Right lobe of liver (tissue), 6 donors: ENCODE measurements around the gene ACP1. TPM values are rescaled to one million over a fixed set of nuclear protein-coding genes. Genes with fewer than 3 reads are reported as not detected.

ENCODE experiments used
- ATAC-seq, 4 donors: fragments of 200-7000 bp; cut with Tn5 transposase; one replicate each; pipeline ENCODE4 v1.9.1; 2020; ENCODE audit warnings: mild to moderate bottlenecking in 4 of 4, moderate library complexity in 4 of 4
- DNase-seq, 3 donors: peaks; one replicate each; pipeline ENCODE4 v3.0.0-alpha.2; 2020
- H3K27ac ChIP-seq, 3 donors: fragments of 200-600 bp; one replicate each; pipeline ENCODE4 v1.8.0; 2022
- H3K27me3 ChIP-seq, 2 donors: fragments of 200-600 bp; one replicate each; pipeline ENCODE4 v1.8.0; 2022
- H3K36me3 ChIP-seq, 4 donors: fragments of 200-600 bp; sonication (generic) in 1 of 4; one replicate each; pipeline versions ENCODE4 v1.5.1 to v1.8.0; 2017 to 2022; ENCODE audit warnings: control low read depth in 1 of 4
- H3K4me1 ChIP-seq, 4 donors: fragments of 200-600 bp; sonication (generic) in 1 of 4; one replicate each; pipeline versions ENCODE4 v1.5.1 to v1.8.0; 2017 to 2022; ENCODE audit warnings: control low read depth in 1 of 4
- H3K4me3 ChIP-seq, 3 donors: fragments of 200-600 bp; one replicate each; pipeline ENCODE4 v1.8.0; 2022
- H3K9me3 ChIP-seq, 4 donors: fragments of 200-600 bp; sonication (generic) in 1 of 4; one replicate each; pipeline versions ENCODE4 v1.5.1 to v1.8.0; 2017 to 2022; ENCODE audit warnings: control low read depth in 1 of 4
- CTCF ChIP-seq, 4 donors: fragments of 200-600 bp in 3 of 4; fragments of 450-650 bp in 1 of 4; IDR thresholded peaks; one replicate each; pipeline versions ENCODE4 v1.5.1 to v1.8.0; 2016 to 2022; ENCODE audit warnings: antibody characterized with exemption in 4 of 4, mild to moderate bottlenecking in 2 of 4
- POLR2A ChIP-seq: fragments of 450-650 bp; IDR thresholded peaks from one replicate; pipeline ENCODE4 v1.6.1; 2017; ENCODE audit warnings: antibody characterized with exemption, mild to moderate bottlenecking
- WGBS: methylation state at CpG from one replicate; pipeline ENCODE4 v1.1.6; 2018; ENCODE audit warnings: low coverage, low lambda C conversion rate; ENCODE audit not compliant: insufficient coverage; ENCODE audit errors: missing lambda C conversion rate; 5-methylcytosine and 5-hydroxymethylcytosine counted together
- intact Hi-C, 2 donors: fragments of 100-400 bp; cut with DNase I; formaldehyde crosslinking; loops; one replicate each; pipeline versions ENCODE4 v1.11.2 to v1.14.1; 2022
- total RNA-seq, 6 experiments: library from RNA; depleted of rRNA in 2 of 6; stranded (reverse); fragments of >200 nt in 2 of 6; fragmentation: NEBNext Ultra II Directional in 3 of 6; extraction: Animal tissue kit (Norgen Biotek cat#: 25700) in 3 of 6; gene quantifications; one replicate each; pipeline versions ENCODE4 v1.1.0 to v1.2.4, GENCODE V29; 2016 to 2023
- donor health status: DM: no; HTN: yes; CAD: no.
- donor health status: DM: no; HTN: no; CAD: no.
- donor health status: DM: no; HTN: no; CAD: no.
- donor health status: DM: no; HTN: yes; CAD: no.
- donor health status: DM: no; HTN: yes; CAD: no.

Gene ACP1
- total RNA-seq, 6 experiments from 2014 or later = 52.1 to 72.1 (median 60.3) TPM

GRCh38 chr2:263774-264492 is 814 bp upstream of the ACP1 start, which contains the start of gene SH3YL1:
TSS of gene SH3YL1 (minus strand) at chr2:264032. CDS start at chr2:263984, 48 bp downstream.
- TF ChIP-seq POLR2A (peak; percentile 22), CTCF (IDR thresholded peaks at IDR 0.05) (no peak)
- ATAC-seq = peak; percentile 20 to 40 (median 27)
- peaks cover 0 to 25% (median 13%) of the 10 kb centered on the region in 4 donors for H3K4me1 ChIP-seq
- H3K9me3 ChIP-seq = no peaks in the 10 kb centered on the region
- no peaks in the 10 kb centered on the region for H3K36me3 ChIP-seq
- peak; percentile 45 to 76 (median 53) for DNase-seq
- H3K4me3 ChIP-seq = peak within 1 kb of the TSS; percentile 62 to 80 (median 76)
- H3K27ac ChIP-seq = peak within 1 kb of the TSS; percentile 63 to 85 (median 73)
- no peaks in the 10 kb centered on the region for H3K27me3 ChIP-seq
- 18% methylated on average over 2 of the region's 77 CpGs for WGBS
- intact Hi-C loops = no loop called here

GRCh38 chr2:268323-268722 is 3.6 kb downstream of the ACP1 start:
- TF ChIP-seq POLR2A = no peak
- Histone ChIP-seq H3K27ac (no peak overlapping the region), H3K4me3 (no peak overlapping the region), H3K4me1 (peaks cover 0 to 11% (median 9%) of the 10 kb centered on the region in 4 donors), H3K36me3 (no peaks in the 10 kb centered on the region), H3K9me3 (no peaks in the 10 kb centered on the region), H3K27me3 (no peaks in the 10 kb centered on the region)
- ATAC-seq = no peak
- no peak for DNase-seq
- intact Hi-C loops = no loop called here

GRCh38 chr2:269356-270030 is 4.7 kb downstream of the ACP1 start:
- Histone ChIP-seq H3K27me3 (no peaks in the 10 kb centered on the region), H3K27ac (no peak overlapping the region), H3K4me1 (peaks cover 0 to 11% (median 9%) of the 10 kb centered on the region in 4 donors), H3K9me3 (no peaks in the 10 kb centered on the region), H3K4me3 (no peak overlapping the region), H3K36me3 (peaks cover 0 to under 1% (median 0%) of the 10 kb centered on the region in 4 donors)
- TF ChIP-seq POLR2A = no peak
- no peak for TF ChIP-seq CTCF (IDR thresholded peaks at IDR 0.05)
- ATAC-seq (no peak), DNase-seq (no peak)
- 43% methylated on average over 4 of the region's 4 CpGs for WGBS
- intact Hi-C loops = no loop called here

GRCh38 chr2:270861-271260 is 6.1 kb downstream of the ACP1 start:
- no peak for ATAC-seq
- no peaks in the 10 kb centered on the region for H3K9me3 ChIP-seq
- DNase-seq = no peak
- H3K4me3 ChIP-seq = no peak overlapping the region
- H3K4me1 ChIP-seq = peaks cover 0 to 6% (median 5%) of the 10 kb centered on the region in 4 donors
- intact Hi-C loops = no loop called here
- TF ChIP-seq CTCF (IDR thresholded peaks at IDR 0.05) (no peak), POLR2A (no peak)
- no peak overlapping the region for H3K27ac ChIP-seq
- H3K36me3 ChIP-seq = peaks cover 0 to 12% (median 1%) of the 10 kb centered on the region in 4 donors
- H3K27me3 ChIP-seq = no peaks in the 10 kb centered on the region
- 86% methylated on average over 4 of the region's 4 CpGs for WGBS

GRCh38 chr2:271917-272316 is 7.2 kb downstream of the ACP1 start:
- 81% methylated on average over 7 of the region's 12 CpGs for WGBS
- ATAC-seq (no peak), DNase-seq (no peak)
- Histone ChIP-seq H3K27me3 (no peaks in the 10 kb centered on the region), H3K4me1 (no peaks in the 10 kb centered on the region), H3K4me3 (no peak overlapping the region), H3K27ac (no peak overlapping the region), H3K36me3 (peaks cover 0 to 17% (median 1%) of the 10 kb centered on the region in 4 donors), H3K9me3 (no peaks in the 10 kb centered on the region)
- TF ChIP-seq POLR2A = no peak
- TF ChIP-seq CTCF (IDR thresholded peaks at IDR 0.05) = no peak
- intact Hi-C loops = no loop called here
